ENCODE measurements around the gene NLE1.
"Not testable (repeated sequence)": the region's sequence is repeated elsewhere in the genome, so short reads cannot be mapped to it uniquely, and the experiment has no call there.

Gene NLE1

DNA sequence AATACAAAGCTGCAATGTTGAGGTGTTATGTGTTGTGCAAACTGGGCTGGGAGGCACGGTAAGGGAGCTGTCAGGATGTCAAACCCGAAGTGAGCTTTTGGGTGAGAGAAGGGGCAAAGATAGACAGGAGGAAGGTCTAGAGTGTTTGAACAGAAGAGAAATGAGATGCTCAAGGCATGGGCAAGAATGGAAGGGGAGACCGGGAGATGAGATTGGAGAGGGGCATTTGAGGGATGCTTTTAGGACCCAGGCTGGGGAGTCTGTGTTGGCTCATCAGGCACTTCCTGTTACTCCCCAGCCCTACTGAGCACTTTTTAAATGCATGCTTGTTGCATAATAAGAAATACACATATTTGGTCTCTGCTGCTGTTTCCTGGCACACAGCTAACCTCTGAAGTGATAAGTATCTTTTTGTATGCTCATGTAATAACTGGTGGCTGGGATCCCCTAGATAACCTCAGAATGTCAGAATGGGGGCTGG, 19.2 kb upstream of the NLE1 start:
- DNase-seq = no peak

DNA sequence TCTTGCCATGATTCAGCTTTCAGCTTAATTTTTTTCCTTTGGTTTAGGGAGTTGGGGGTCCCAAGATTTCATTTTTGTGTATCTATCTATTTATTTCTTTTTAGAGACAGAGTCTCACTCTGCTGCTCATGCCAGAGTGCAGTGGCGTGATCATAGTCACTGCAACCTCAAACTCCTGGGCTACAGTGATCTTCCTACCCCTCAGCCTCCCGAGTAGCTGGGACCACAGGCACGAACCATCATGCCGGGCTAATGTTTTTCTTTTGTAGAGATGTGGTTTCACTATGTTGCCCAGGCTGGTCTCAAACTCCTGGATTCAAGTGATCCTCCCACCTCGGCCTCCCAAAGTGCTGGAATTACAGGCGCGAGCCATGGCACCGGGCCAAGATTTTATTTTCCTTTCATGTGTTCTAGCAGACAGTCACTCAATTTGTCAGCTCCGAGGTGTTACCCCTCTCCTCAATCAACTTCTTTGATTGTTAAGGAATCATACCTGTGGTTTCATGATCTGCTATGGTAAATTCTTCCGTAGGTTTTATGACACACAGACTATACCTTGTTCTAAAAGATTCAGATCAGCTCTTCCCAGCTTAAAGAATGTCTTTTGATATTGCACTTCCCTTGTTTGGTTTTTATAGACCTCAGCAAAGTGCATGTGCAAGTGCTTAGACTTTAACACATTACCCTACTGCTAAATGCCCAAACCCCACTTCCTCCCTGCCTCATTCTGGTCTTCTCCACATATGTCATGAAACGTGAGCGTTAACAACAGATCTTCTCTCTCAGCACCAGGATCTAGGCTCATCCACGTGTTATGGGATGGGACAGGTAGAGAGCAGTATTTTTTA, 18.5 kb upstream of the NLE1 start:
- DNase-seq = no peak

DNA sequence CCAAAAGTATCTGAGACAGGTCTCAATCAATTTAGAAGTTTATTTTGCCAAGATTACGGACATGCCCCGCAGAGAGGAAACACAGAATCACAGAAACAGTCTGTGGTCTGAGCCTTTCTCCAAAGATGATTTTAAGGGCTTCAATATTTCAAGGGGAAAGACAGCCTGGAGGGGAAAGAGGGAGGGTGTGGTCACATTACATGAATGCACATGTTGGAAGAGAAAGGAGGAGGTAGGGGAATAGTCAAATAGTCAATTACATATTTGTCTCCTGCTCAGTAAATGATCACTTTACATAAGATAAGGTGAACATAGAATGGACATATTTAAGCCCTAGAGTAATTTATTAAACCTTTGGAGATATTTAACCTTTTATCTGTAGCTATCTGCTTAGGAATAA, 17.8 kb upstream of the NLE1 start:
- DNase-seq = no peak

DNA sequence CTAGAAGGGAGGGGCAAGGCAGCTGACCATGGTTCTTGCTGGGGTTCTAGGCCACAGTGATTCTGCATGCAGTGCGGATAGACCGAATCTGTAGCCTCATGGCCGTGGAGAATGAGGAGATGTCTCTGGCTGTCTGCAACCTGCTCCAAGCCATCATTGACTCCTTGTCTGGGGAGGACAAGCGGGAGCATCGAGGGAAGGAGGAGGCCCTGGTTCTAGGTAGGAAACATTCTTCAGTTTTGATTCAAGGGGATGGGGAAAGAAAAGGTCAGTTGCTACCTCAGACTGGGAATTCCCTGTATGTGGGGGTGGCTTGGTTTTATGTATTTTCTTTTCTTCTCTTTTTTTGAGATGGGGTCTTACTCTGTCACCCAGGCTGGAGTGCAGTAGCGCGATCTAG, 13.1 kb upstream of the NLE1 start:
- DNase-seq = no peak

DNA sequence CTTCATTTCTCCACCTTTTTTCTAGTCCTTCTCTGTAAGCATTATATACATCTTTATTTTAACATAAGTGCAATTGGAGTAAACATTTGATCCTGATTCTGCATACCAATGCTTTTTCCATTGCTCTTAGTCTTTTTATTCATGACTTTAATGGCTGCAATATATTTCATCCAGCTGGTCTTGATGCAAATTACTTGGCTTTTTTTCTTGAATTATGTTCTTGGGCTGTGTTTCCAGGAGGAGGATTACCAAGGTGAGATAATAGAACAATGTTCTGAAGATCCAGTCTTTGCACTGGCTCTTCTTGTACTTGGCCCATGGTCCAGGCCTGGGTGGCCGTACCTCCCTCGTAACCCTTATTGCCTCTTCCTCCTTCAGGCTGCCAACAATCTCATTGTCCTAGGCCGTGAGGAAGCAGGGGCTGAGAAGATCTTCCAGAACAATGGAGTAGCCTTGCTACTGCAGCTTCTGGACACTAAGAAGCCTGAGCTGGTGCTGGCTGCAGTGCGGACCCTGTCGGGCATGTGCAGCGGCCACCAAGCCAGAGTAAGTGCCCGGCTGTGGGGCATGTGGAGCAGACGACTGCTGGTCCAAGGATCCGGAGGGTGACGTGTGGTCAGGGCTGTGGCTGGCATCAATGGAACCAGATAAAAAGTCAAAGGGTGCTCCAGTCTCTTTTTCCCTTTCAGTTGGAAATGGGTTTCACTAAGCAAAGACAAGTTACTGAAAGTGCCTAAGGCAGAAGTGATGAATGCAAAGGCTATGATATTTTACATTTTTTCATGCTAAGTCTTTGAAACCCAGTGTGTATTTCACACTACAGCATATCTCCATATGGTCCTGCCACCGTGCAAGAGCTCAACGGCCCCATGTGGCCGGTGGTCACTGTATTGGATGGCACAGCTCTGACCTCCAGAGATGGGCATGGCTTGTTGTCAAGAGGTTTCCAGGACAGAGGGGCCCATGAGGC, 12.4 kb upstream of the NLE1 start:
- no peak for DNase-seq

DNA sequence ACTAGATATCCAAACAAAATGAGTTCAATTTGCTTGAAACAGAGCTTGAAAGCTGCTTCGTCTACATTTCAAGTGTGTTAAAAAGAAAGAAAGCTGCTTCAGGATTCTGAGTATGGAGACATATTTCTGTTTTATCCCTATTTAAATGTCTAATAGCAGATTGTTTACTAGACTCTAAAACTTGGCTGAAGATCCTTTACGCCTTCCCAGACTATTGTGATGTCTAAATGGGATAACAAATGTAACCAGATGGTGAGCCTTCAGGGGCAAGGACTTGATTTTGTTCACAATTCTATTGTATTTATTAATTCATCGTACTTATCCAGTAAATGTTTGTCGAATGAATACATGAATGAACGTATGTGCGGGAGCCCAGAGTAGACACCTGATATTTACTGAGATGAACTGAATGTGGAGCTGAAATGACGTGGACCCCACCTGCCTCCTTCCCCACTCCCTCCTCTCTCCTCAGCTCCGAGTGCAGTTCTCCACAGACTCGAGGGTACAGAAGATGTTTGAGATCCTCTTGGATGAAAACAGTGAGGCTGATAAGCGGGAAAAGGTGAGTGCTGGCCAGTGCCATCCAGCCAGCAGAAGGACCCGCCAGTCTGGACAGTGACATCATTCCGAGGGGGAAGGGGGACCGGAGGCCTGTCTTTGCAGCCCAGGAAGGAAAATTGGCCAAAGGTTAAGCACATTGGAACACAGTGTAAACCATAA, 10.5 kb upstream of the NLE1 start:
- DNase-seq = no peak

DNA sequence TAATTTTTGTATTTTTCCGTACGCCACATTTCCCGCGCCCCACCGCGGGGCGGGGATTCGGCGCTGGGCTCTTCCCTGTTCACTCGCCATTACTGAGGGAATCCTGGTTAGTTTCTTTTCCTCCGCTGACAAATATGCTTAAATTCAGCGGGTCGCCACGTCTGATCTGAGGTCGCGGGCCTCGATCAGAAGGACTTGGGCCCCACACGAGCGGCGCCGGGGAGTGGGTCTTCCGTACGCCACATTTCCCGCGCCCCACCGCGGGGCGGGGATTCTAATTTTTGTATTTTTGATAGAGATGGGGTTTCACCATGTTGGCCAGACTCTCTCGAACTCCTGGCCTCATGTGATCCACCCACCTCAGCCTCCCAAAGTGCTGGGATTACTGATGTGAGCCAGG, 9.0 kb upstream of the NLE1 start:
- DNase-seq = not testable (repeated sequence)

DNA sequence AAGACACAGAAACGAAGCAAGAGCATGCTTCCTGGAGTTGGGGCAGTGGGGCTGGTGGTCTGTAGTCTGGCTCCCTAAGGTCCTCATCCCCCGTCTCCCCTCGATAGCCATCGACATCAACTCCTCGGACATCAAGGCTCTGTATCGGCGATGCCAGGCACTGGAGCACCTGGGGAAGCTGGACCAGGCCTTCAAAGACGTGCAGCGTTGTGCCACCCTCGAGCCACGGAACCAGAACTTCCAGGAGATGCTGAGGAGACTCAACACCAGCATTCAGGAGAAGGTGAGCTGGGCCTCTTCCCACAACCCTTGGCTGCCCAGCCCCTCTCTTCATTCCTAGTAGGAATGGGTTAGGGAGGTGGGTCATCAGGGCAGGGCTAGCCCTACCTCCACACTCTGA, 7.8 kb upstream of the NLE1 start:
- no peak for DNase-seq

- no peak for DNase-seq
Measured at GRCh38 chr17:35148144-35148543, 6.0 kb upstream of the NLE1 start.

GRCh38 chr17:35147375-35147905, 5.3 kb upstream of the NLE1 start, which contains the start of gene UNC45B:
TSS of gene UNC45B (plus strand) at chr17:35147817. CDS start at chr17:35148264, 447 bp downstream.
- no peak for DNase-seq

- DNase-seq = no peak
Measured at GRCh38 chr17:35146214-35146833, 4.2 kb upstream of the NLE1 start.

DNA sequence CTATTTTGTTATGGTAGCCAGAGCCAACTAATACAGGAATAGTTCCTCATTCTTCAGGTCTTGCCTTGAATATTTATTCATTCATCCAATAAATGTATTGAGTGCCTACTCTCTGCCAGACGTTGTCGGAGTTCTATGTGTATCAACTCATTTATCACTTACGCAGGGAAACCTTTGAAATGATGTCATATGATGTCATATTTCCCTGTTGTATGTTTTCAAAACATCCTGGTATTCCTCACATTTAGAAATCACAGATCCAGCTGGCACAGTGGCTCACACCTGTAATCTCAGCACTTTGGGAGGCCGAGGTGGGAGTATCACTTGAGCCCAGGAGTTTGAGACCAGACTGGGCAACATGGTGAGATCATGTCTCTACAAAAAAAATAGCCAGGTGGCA, 2.7 kb upstream of the NLE1 start:
- no peak for DNase-seq

DNA sequence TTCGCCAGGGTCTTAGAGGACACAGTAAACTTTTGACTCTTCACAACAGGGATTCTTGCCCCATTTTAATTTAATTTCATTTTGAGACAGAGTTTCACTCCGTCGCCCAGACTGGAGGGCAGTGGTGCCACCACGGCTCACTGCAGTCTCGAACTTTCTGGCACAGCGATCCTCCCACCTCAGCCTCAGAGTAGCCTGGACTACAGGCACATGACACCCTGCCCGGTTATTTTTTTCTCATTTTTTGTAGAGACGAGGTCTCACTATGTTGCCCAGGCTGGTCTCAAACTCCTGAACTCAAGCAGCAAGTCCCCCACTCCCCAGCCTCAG, 329 bp upstream of the NLE1 start:
- no peak for DNase-seq

DNA sequence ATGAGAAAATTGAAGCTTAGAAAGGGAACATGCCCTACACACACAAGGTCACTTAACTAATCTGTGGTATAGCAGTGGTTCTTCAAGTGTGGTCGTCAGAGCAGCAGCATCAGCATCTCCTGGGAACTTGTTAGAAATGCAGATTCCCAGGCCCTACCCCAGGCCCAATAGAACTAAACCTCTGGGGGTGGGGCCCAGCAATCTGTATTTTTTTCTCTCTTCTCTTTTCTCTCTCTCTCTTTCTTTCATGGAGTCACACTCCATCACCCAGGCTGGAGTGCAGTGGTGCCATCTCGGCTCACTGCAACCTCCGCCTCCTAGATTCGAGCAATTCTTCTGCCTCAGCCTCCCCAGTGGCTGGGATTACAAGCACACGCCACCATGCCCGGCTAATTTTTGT, 3.9 kb downstream of the NLE1 start:
- no peak for DNase-seq

DNA sequence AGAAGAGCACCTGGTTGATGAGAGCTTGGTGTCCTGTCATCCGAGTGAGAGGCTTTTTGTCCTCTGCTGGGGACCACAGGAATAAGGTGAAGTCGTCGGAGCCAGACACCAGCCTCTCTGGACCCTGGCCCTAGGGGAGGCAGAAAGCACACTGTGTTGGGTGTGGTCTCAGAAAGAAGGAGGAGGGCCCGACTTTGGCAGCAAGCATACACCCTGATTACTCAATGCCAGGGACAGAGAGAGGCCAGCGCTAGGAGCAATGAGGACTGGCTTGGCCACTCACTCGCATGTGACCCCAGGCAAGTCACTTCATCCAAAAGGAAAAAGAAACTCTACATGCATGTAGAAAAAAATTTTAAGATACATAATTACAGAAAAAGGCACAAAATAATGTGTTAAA, 6.8 kb downstream of the NLE1 start:
- no peak for DNase-seq

GRCh38 chr17:35132816-35133550, 9.1 kb downstream of the NLE1 start:
- DNase-seq = no peak

GRCh38 chr17:35132099-35132498, 10.0 kb downstream of the NLE1 start:
- no peak for DNase-seq

DNA sequence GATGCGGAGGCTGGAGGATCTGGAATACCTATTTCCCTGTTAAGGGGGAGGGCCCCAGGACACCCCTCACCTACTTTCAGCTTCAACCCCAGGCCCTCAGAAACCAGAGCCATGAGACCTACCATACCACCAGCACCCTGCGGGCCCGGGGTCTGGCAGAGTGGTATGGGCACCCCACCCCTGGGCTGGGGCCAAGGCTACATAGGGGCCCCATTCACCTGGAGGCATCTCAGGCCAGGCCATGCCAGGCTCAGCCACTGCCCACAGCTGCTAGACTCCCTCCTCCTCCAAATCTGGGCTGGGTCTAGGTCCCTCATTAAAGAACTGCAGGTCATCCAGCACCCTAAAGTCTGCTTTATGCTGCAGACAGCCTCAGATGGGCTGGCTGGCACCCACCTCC, 11.7 kb downstream of the NLE1 start:
- DNase-seq = no peak

GRCh38 chr17:35129973-35130351, 12.1 kb downstream of the NLE1 start:
- DNase-seq = no peak

- DNase-seq = no peak
Measured at GRCh38 chr17:35129154-35129972, 12.7 kb downstream of the NLE1 start.

All from SHP77 (cell line).